WTC11 (cell line): ENCODE data around the gene ACOXL. TPM values are rescaled to one million over a fixed set of nuclear protein-coding genes. Genes with fewer than 3 reads are reported as not detected.

ENCODE experiments used
- ATAC-seq: fragments of 200-7000 bp; cut with Tn5 transposase; 2 replicates; pipeline ENCODE4 v1.10.0; 2021; ENCODE audit warnings: mild to moderate bottlenecking, moderate library complexity
- CTCF ChIA-PET: fragments of 300-600 bp; sonication (Branson Sonifier 250); formaldehyde crosslinking; loops from one replicate; lab custom pipeline; 2021; ENCODE audit warnings: antibody characterized with exemption; lab: Charles Lee
- POLR2A ChIA-PET: fragments of 350-600 bp; sonication (Branson Sonifier 250); formaldehyde crosslinking; loops from one replicate; lab custom pipeline; 2021; ENCODE audit warnings: antibody characterized with exemption; lab: Charles Lee
- DNase-seq: peaks from one replicate; pipeline ENCODE4 v3.0.0; 2021; ENCODE audit warnings: low spot score
- H3K27ac Mint-ChIP-seq: 2 replicates; pipeline ENCODE4 v1.8.0; 2021; ENCODE audit warnings: mixed read lengths
- H3K27me3 Mint-ChIP-seq: 2 replicates; pipeline ENCODE4 v1.8.0; 2021; ENCODE audit warnings: low read depth, mild to moderate bottlenecking, moderate library complexity, mixed read lengths
- H3K36me3 Mint-ChIP-seq: 2 replicates; pipeline ENCODE4 v1.8.0; 2021; ENCODE audit warnings: mixed read lengths
- H3K4me1 Mint-ChIP-seq: 2 replicates; pipeline ENCODE4 v1.8.0; 2022; ENCODE audit warnings: mixed read lengths
- H3K4me3 Mint-ChIP-seq: 2 replicates; pipeline ENCODE4 v1.8.0; 2021; ENCODE audit warnings: mild to moderate bottlenecking, moderate library complexity, mixed read lengths
- H3K9me3 Mint-ChIP-seq: 2 replicates; pipeline ENCODE4 v1.8.0; 2021; ENCODE audit warnings: mixed read lengths
- AFF4 ChIP-seq: sonication (generic); formaldehyde crosslinking; IDR thresholded peaks from 2 replicates; pipeline ENCODE4 v1.8.1; 2023; ENCODE audit warnings: mild to moderate bottlenecking, missing genetic modification reagents, borderline replicate concordance
- ATF3 ChIP-seq: sonication (generic); formaldehyde crosslinking; conservative IDR thresholded peaks from 2 replicates; pipeline ENCODE4 v1.8.1; 2022; ENCODE audit warnings: mild to moderate bottlenecking, missing genetic modification reagents
- ETV6 ChIP-seq: sonication (generic); formaldehyde crosslinking; IDR thresholded peaks from 2 replicates; pipeline ENCODE4 v1.8.1; 2022; ENCODE audit warnings: mild to moderate bottlenecking, missing genetic modification reagents
- JAZF1 ChIP-seq: fragments of 250-450 bp; sonication (Bioruptor Pico); IDR thresholded peaks from 2 replicates; pipeline ENCODE4 v1.9.0; 2021; ENCODE audit warnings: moderate library complexity, mild to moderate bottlenecking, inconsistent platforms
- JUN ChIP-seq: sonication (generic); formaldehyde crosslinking; IDR thresholded peaks from 2 replicates; pipeline ENCODE4 v1.8.0; 2023; ENCODE audit warnings: mild to moderate bottlenecking, missing genetic modification reagents
- KAT7 ChIP-seq: sonication (generic); formaldehyde crosslinking; IDR thresholded peaks from 2 replicates; pipeline ENCODE4 v1.8.1; 2023; ENCODE audit warnings: missing genetic modification reagents, mild to moderate bottlenecking, borderline replicate concordance
- MAX ChIP-seq: sonication (generic); formaldehyde crosslinking; IDR thresholded peaks from 2 replicates; pipeline ENCODE4 v1.8.0; 2022; ENCODE audit warnings: mild to moderate bottlenecking, missing genetic modification reagents
- NFATC4 ChIP-seq: fragments of 250-450 bp; sonication (Bioruptor Pico); IDR thresholded peaks from 2 replicates; pipeline ENCODE4 v1.9.0; 2021; ENCODE audit warnings: mild to moderate bottlenecking
- OVOL2 ChIP-seq: fragments of 250-450 bp; sonication (Bioruptor Pico); IDR thresholded peaks from 2 replicates; pipeline ENCODE4 v1.9.0; 2021; ENCODE audit warnings: mild to moderate bottlenecking, borderline replicate concordance
- PRDM15 ChIP-seq: sonication (generic); formaldehyde crosslinking; IDR thresholded peaks from 2 replicates; pipeline ENCODE4 v1.8.0; 2022; ENCODE audit warnings: missing genetic modification reagents
- SMAD4 ChIP-seq: sonication (generic); formaldehyde crosslinking; IDR thresholded peaks from 2 replicates; pipeline ENCODE4 v1.8.0; 2022; ENCODE audit warnings: mild to moderate bottlenecking, missing genetic modification reagents
- SP1 ChIP-seq: sonication (generic); formaldehyde crosslinking; conservative IDR thresholded peaks from 2 replicates; pipeline ENCODE4 v1.8.1; 2022; ENCODE audit warnings: missing genetic modification reagents
- STAT6 ChIP-seq: sonication (generic); formaldehyde crosslinking; conservative IDR thresholded peaks from 2 replicates; pipeline ENCODE4 v1.8.1; 2023; ENCODE audit warnings: mild to moderate bottlenecking, low read depth, missing genetic modification reagents, moderate library complexity
- TEAD4 ChIP-seq: sonication (generic); formaldehyde crosslinking; IDR thresholded peaks from 2 replicates; pipeline ENCODE4 v1.8.0; 2022; ENCODE audit warnings: mild to moderate bottlenecking, missing genetic modification reagents
- TP53 ChIP-seq: sonication (generic); formaldehyde crosslinking; IDR thresholded peaks from 2 replicates; pipeline ENCODE4 v1.8.1; 2023; ENCODE audit warnings: mild to moderate bottlenecking, missing genetic modification reagents
- ZNF138 ChIP-seq: sonication (generic); formaldehyde crosslinking; conservative IDR thresholded peaks from 2 replicates; pipeline ENCODE4 v1.8.1; 2022; ENCODE audit warnings: mild to moderate bottlenecking, moderate library complexity, missing genetic modification reagents
- ZNF232 ChIP-seq: sonication (generic); formaldehyde crosslinking; IDR thresholded peaks from 2 replicates; pipeline ENCODE4 v1.8.0; 2022; ENCODE audit warnings: mild to moderate bottlenecking, missing genetic modification reagents
- ZNF396 ChIP-seq: fragments of 250-450 bp; sonication (Bioruptor Pico); IDR thresholded peaks from 2 replicates; pipeline ENCODE4 v1.8.0; 2021; ENCODE audit warnings: mild to moderate bottlenecking, moderate library complexity, borderline replicate concordance
- ZNF416 ChIP-seq: fragments of 250-450 bp; sonication (Bioruptor Pico); IDR thresholded peaks from 2 replicates; pipeline ENCODE4 v1.9.0; 2021; ENCODE audit warnings: mild to moderate bottlenecking, inconsistent platforms
- total RNA-seq: library from RNA; stranded (reverse); gene quantifications from 3 replicates; pipeline ENCODE4 v1.2.3, GENCODE V29; 2021

Gene ACOXL
- total RNA-seq, 1 experiment from 2014 or later = 14.9 TPM

GRCh38 chr2:110843959-110844510 is 111.7 kb downstream of the ACOXL start:
- ATAC-seq (no peak), DNase-seq (no peak)
- ChIA-PET CTCF (no interaction called here), POLR2A (no interaction called here)
- H3K27ac Mint-ChIP-seq = no peak overlapping the region
- peaks cover 9% of the 10 kb centered on the region; the same call in 1 of the 2 replicates for H3K36me3 Mint-ChIP-seq
- peaks cover 4% of the 10 kb centered on the region; the same call in 1 of the 2 replicates for H3K9me3 Mint-ChIP-seq
- H3K27me3 Mint-ChIP-seq = no peaks in the 10 kb centered on the region
- peaks cover 33% of the 10 kb centered on the region for H3K4me1 Mint-ChIP-seq
- no peak overlapping the region for H3K4me3 Mint-ChIP-seq
- no peak for TF ChIP-seq JAZF1 (CRISPR knock-in tag)
- no peak for TF ChIP-seq NFATC4 (CRISPR knock-in tag)
- TF ChIP-seq KAT7 = no peak
- no peak for TF ChIP-seq PRDM15 (CRISPR knock-in tag)
- no peak for TF ChIP-seq MAX (CRISPR knock-in tag)
- TF ChIP-seq TP53 (CRISPR knock-in tag) = no peak
- no peak for TF ChIP-seq ATF3
- no peak for TF ChIP-seq ZNF232 (CRISPR knock-in tag)
- no peak for TF ChIP-seq STAT6 (CRISPR knock-in tag)
- no peak for TF ChIP-seq TEAD4 (CRISPR knock-in tag)
- TF ChIP-seq OVOL2 (CRISPR knock-in tag) = no peak
- TF ChIP-seq ZNF396 (CRISPR knock-in tag) = no peak
- no peak for TF ChIP-seq JUN (CRISPR knock-in tag)
- no peak for TF ChIP-seq SMAD4 (CRISPR knock-in tag)
- no peak for TF ChIP-seq SP1
- no peak for TF ChIP-seq ZNF416 (CRISPR knock-in tag)
- TF ChIP-seq AFF4 (CRISPR knock-in tag) = no peak
- TF ChIP-seq ETV6 (CRISPR knock-in tag) = no peak
- no peak for TF ChIP-seq ZNF138 (CRISPR knock-in tag)
- TF ChIP-seq, all 79 proteins: peak for 0
